GM12878 (cell line): ENCODE results near the gene MDH1B. TPM values are rescaled to one million over a fixed set of nuclear protein-coding genes. Genes with fewer than 3 reads are reported as not detected.

ENCODE experiments used
- BHLHE40 ChIP-seq, 2 experiments: fragments of 450-650 bp in 1 of 2; IDR thresholded peaks; 2 replicates each; pipeline ENCODE4 v1.6.1; 2011 to 2017; ENCODE audit warnings: low read depth in 2 of 2, borderline replicate concordance in 1 of 2, improper control_type of control experiment in 1 of 2, low read length in 1 of 2, mild to moderate bottlenecking in 1 of 2
- CBFB ChIP-seq: IDR thresholded peaks from 2 replicates; pipeline ENCODE4 v1.6.1; 2016; ENCODE audit warnings: antibody characterized with exemption, low read depth
- ESRRA ChIP-seq: IDR thresholded peaks from 2 replicates; pipeline ENCODE4 v1.6.1; 2012; ENCODE audit warnings: mild to moderate bottlenecking, low read length, improper control_type of control experiment
- EZH2 ChIP-seq: IDR thresholded peaks from 2 replicates; pipeline ENCODE4 v1.6.1; 2012; ENCODE audit warnings: low read depth, mild to moderate bottlenecking, control low read depth, inconsistent platforms, low read length, borderline replicate concordance; ENCODE audit not compliant: control insufficient read depth
- HDAC6 ChIP-seq: fragments of 200-600 bp; sonication (generic); IDR thresholded peaks from one replicate; pipeline ENCODE4 v1.8.0; 2017; ENCODE audit warnings: antibody characterized with exemption; ENCODE audit not compliant: unreplicated experiment
- IKZF1 ChIP-seq: fragments of 450-650 bp; conservative IDR thresholded peaks from 2 replicates; pipeline ENCODE4 v1.6.1; 2017; ENCODE audit warnings: antibody characterized with exemption, mild to moderate bottlenecking
- MEF2A ChIP-seq: IDR thresholded peaks from 2 replicates; pipeline ENCODE4 v1.6.1; 2011; ENCODE audit warnings: low read depth, mild to moderate bottlenecking, low read length, moderate library complexity; ENCODE audit not compliant: insufficient read depth
- MXI1 ChIP-seq: fragments of 150-350 bp; IDR thresholded peaks from 2 replicates; pipeline ENCODE4 v1.6.1; 2011; ENCODE audit warnings: low read depth, mild to moderate bottlenecking, inconsistent platforms, low read length, improper control_type of control experiment
- NFXL1 ChIP-seq: fragments of 450-650 bp; IDR thresholded peaks from 2 replicates; pipeline ENCODE4 v1.6.1; 2017; ENCODE audit warnings: antibody characterized with exemption, mild to moderate bottlenecking, borderline replicate concordance
- NR2C1 ChIP-seq: fragments of 450-650 bp; IDR thresholded peaks from 2 replicates; pipeline ENCODE4 v1.6.1; 2017; ENCODE audit warnings: antibody characterized with exemption, mild to moderate bottlenecking, moderate library complexity
- NRF1 ChIP-seq: conservative IDR thresholded peaks from 2 replicates; pipeline ENCODE4 v1.6.1; 2011; ENCODE audit warnings: mild to moderate bottlenecking, low read depth, low read length, improper control_type of control experiment
- POLR2A ChIP-seq: IDR thresholded peaks from 2 replicates; pipeline ENCODE4 v1.6.1; 2011; ENCODE audit warnings: low read depth, mild to moderate bottlenecking, low read length
- POLR2AphosphoS2 ChIP-seq: IDR thresholded peaks from 2 replicates; pipeline ENCODE4 v1.6.1; 2011; ENCODE audit warnings: low read depth, mild to moderate bottlenecking, low read length, improper control_type of control experiment, moderate library complexity
- POLR2AphosphoS5 ChIP-seq: IDR thresholded peaks from 2 replicates; pipeline ENCODE4 v1.6.1; 2011; ENCODE audit warnings: mild to moderate bottlenecking, low read length, inconsistent platforms
- RUNX3 ChIP-seq: IDR thresholded peaks from 2 replicates; pipeline ENCODE4 v1.6.1; 2012; ENCODE audit warnings: low read length, inconsistent platforms
- SP1 ChIP-seq: IDR thresholded peaks from one replicate; pipeline ENCODE4 v1.6.1; 2011; ENCODE audit warnings: low read depth, low read length
- SRF ChIP-seq, 2 experiments: IDR thresholded peaks; 2 replicates each; pipeline ENCODE4 v1.6.1; 2011; ENCODE audit warnings: low read depth in 2 of 2, low read length in 2 of 2, mild to moderate bottlenecking in 1 of 2, moderate library complexity in 1 of 2
- TCF7 ChIP-seq: IDR thresholded peaks from 2 replicates; pipeline ENCODE4 v1.6.1; 2014; ENCODE audit warnings: antibody characterized with exemption, borderline replicate concordance
- polyA plus RNA-seq, 11 experiments: library from polyadenylated mRNA; depleted of rRNA in 4 of 11; unstranded in 6 of 11; stranded (reverse) in 5 of 11; fragments of >200 nt; fragmentation: Nextera tagmentation in 4 of 11; fragmentation: Illumina TruSeq in 1 of 11; extraction: Ambion mirVana in 4 of 11; extraction: Trizol in 1 of 11; gene quantifications; 1 replicate in 1 of 11; 2 replicates in 10 of 11; pipeline versions ENCODE4 v1.2.1 to v1.2.3, GENCODE V29; 2011 to 2016; ENCODE audit warnings: inconsistent platforms in 2 of 11, missing spikeins in 2 of 11, low read depth in 1 of 11
- total RNA-seq, 4 experiments: library from RNA; depleted of rRNA in 3 of 4; stranded (reverse); fragments of >200 nt in 3 of 4; fragmentation: Illumina TruSeq in 1 of 4; extraction: Trizol in 1 of 4; gene quantifications; 2 replicates each; pipeline versions ENCODE4 v1.2.1 to v1.2.3, GENCODE V29; 2013 to 2021
- TF ChIP-seq, protein P1 (sequence below): fragments of 450-650 bp; IDR thresholded peaks from 2 replicates; pipeline ENCODE4 v1.6.1; 2018; ENCODE audit warnings: borderline replicate concordance, mild to moderate bottlenecking; ENCODE audit not compliant: partially characterized antibody
- TF ChIP-seq, protein P2 (sequence below): IDR thresholded peaks from 2 replicates; pipeline ENCODE4 v1.6.1; 2011; ENCODE audit warnings: borderline replicate concordance, low read depth, mild to moderate bottlenecking, moderate library complexity, mixed read lengths, low read length; ENCODE audit not compliant: insufficient read depth; ENCODE audit errors: extremely low read length
- TF ChIP-seq, protein P3 (sequence below): fragments of 450-650 bp; IDR thresholded peaks from 2 replicates; pipeline ENCODE4 v1.6.1; 2017; ENCODE audit warnings: mild to moderate bottlenecking
- TF ChIP-seq, protein P4 (sequence below): fragments of 450-650 bp; IDR thresholded peaks from 2 replicates; pipeline ENCODE4 v1.6.1; 2017; ENCODE audit warnings: low read depth, mild to moderate bottlenecking, moderate library complexity

MDH1B gene
- total and polyA plus RNA-seq, 10 of the 15 experiments (the other 5 are each of a cell fraction or from before 2014, with no cell fraction given) = 0.47 to 1.6 (median 0.98) TPM

DNA sequence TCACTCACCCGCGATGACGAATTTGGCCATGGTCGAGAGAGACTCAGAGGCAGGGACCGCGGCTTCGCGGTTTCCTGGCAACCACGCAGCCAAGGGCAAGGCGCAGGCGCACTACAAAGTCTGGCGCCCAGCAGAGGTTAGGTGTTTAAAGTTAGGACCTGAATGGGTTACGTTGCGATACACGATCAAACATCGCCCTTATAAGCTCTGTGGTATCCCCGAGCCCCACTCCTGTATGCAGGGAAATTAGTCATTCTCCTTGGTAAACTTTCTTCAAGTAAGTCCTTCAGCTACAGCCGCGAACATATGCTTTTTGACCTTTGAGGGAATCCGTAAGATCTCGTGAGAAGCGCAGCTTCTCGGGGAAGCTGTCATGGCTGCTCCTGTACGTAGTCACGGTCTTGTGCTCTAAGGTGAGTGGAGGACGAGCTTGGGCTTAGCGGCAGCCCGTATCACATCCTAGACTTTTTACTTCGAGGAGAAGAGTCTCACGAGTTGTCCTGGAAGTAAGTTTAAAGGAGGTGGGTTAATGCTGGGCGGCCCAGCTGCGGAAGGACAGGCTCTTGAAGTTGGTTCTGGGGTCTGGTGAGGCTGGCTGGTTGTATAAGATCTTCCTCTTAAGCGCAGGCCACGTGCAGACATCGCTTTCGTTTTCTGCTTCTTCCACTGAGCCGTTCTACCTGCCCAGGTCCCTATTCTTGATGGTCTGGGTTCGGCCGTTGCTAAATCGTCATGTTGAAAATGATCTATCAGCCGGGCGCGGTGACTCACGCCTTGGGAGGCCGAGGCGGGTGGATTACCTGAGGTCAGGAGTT, at the start of gene MDH1B, which contains the start of gene FASTKD2 (continued):
- TF ChIP-seq, protein P1, sequence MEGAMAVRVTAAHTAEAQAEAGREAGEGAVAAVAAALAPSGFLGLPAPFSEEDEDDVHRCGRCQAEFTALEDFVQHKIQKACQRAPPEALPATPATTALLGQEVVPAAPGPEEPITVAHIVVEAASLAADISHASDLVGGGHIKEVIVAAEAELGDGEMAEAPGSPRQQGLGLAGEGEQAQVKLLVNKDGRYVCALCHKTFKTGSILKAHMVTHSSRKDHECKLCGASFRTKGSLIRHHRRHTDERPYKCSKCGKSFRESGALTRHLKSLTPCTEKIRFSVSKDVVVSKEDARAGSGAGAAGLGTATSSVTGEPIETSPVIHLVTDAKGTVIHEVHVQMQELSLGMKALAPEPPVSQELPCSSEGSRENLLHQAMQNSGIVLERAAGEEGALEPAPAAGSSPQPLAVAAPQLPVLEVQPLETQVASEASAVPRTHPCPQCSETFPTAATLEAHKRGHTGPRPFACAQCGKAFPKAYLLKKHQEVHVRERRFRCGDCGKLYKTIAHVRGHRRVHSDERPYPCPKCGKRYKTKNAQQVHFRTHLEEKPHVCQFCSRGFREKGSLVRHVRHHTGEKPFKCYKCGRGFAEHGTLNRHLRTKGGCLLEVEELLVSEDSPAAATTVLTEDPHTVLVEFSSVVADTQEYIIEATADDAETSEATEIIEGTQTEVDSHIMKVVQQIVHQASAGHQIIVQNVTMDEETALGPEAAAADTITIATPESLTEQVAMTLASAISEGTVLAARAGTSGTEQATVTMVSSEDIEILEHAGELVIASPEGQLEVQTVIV = no peak
- TF ChIP-seq MXI1 (peak; percentile 72), POLR2AphosphoS5 (peak; percentile 96), CBFB (peak; percentile 98), NR2C1 (peak; percentile 65), POLR2A (peak; percentile 93), TCF7 (peak; percentile 23; the same call in 1 of the 2 replicates), EZH2 (no peak), SP1 (peak; percentile 30), RUNX3 (peak; percentile 59), NFXL1 (no peak), MEF2A (no peak), ESRRA (peak; percentile 46; the same call in 1 of the 2 replicates), BHLHE40 (IDR thresholded peaks at IDR 0.05; ENCODE audit: borderline replicate concordance in 1 of 2, low read depth in 2 of 2, low read length in 1 of 2) (peak; percentile 61 to 78; a peak in 3 of 4 replicates), IKZF1 (peak; percentile 59; the same call in 1 of the 2 replicates), SRF (IDR thresholded peaks at IDR 0.05; ENCODE audit: low read depth in 2 of 2, low read length in 2 of 2) (no peak), POLR2AphosphoS2 (peak; percentile 76; the same call in 1 of the 2 replicates), HDAC6 (no peak), NRF1 (peak; percentile 43; the same call in 1 of the 2 replicates)
- TF ChIP-seq, protein P2, sequence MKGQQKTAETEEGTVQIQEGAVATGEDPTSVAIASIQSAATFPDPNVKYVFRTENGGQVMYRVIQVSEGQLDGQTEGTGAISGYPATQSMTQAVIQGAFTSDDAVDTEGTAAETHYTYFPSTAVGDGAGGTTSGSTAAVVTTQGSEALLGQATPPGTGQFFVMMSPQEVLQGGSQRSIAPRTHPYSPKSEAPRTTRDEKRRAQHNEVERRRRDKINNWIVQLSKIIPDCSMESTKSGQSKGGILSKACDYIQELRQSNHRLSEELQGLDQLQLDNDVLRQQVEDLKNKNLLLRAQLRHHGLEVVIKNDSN = no peak
- TF ChIP-seq, protein P3, sequence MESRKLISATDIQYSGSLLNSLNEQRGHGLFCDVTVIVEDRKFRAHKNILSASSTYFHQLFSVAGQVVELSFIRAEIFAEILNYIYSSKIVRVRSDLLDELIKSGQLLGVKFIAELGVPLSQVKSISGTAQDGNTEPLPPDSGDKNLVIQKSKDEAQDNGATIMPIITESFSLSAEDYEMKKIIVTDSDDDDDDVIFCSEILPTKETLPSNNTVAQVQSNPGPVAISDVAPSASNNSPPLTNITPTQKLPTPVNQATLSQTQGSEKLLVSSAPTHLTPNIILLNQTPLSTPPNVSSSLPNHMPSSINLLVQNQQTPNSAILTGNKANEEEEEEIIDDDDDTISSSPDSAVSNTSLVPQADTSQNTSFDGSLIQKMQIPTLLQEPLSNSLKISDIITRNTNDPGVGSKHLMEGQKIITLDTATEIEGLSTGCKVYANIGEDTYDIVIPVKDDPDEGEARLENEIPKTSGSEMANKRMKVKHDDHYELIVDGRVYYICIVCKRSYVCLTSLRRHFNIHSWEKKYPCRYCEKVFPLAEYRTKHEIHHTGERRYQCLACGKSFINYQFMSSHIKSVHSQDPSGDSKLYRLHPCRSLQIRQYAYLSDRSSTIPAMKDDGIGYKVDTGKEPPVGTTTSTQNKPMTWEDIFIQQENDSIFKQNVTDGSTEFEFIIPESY = no peak
- TF ChIP-seq, protein P4, sequence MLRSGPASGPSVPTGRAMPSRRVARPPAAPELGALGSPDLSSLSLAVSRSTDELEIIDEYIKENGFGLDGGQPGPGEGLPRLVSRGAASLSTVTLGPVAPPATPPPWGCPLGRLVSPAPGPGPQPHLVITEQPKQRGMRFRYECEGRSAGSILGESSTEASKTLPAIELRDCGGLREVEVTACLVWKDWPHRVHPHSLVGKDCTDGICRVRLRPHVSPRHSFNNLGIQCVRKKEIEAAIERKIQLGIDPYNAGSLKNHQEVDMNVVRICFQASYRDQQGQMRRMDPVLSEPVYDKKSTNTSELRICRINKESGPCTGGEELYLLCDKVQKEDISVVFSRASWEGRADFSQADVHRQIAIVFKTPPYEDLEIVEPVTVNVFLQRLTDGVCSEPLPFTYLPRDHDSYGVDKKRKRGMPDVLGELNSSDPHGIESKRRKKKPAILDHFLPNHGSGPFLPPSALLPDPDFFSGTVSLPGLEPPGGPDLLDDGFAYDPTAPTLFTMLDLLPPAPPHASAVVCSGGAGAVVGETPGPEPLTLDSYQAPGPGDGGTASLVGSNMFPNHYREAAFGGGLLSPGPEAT = peak; percentile 98
